Fibroblast of skin of scalp (primary cell): Measurements from ENCODE around the gene RBL1. TPM values are rescaled to one million over a fixed set of nuclear protein-coding genes. Genes with fewer than 3 reads are reported as not detected.
"Not testable (repeated sequence)": the region's sequence is repeated elsewhere in the genome, so short reads cannot be mapped to it uniquely, and the experiment has no call there.

ENCODE experiments used
- DNase-seq: peaks from one replicate; pipeline ENCODE4 v3.0.0-alpha.2; 2013
- polyA plus RNA-seq, 2 experiments: library from polyadenylated mRNA; unstranded; fragments of 120-200 nt; gene quantifications; one replicate each; pipeline ENCODE4 v1.2.1, GENCODE V29; 2013; ENCODE audit not compliant: insufficient read length in 2 of 2

RBL1 gene, protein sequence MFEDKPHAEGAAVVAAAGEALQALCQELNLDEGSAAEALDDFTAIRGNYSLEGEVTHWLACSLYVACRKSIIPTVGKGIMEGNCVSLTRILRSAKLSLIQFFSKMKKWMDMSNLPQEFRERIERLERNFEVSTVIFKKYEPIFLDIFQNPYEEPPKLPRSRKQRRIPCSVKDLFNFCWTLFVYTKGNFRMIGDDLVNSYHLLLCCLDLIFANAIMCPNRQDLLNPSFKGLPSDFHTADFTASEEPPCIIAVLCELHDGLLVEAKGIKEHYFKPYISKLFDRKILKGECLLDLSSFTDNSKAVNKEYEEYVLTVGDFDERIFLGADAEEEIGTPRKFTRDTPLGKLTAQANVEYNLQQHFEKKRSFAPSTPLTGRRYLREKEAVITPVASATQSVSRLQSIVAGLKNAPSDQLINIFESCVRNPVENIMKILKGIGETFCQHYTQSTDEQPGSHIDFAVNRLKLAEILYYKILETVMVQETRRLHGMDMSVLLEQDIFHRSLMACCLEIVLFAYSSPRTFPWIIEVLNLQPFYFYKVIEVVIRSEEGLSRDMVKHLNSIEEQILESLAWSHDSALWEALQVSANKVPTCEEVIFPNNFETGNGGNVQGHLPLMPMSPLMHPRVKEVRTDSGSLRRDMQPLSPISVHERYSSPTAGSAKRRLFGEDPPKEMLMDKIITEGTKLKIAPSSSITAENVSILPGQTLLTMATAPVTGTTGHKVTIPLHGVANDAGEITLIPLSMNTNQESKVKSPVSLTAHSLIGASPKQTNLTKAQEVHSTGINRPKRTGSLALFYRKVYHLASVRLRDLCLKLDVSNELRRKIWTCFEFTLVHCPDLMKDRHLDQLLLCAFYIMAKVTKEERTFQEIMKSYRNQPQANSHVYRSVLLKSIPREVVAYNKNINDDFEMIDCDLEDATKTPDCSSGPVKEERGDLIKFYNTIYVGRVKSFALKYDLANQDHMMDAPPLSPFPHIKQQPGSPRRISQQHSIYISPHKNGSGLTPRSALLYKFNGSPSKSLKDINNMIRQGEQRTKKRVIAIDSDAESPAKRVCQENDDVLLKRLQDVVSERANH
- polyA plus RNA-seq (2013, experiment 1 of 2; ENCODE audit: insufficient read length) = 5.2 TPM
- 6.7 TPM for polyA plus RNA-seq (2013, experiment 2 of 2; ENCODE audit: insufficient read length)

DNA sequence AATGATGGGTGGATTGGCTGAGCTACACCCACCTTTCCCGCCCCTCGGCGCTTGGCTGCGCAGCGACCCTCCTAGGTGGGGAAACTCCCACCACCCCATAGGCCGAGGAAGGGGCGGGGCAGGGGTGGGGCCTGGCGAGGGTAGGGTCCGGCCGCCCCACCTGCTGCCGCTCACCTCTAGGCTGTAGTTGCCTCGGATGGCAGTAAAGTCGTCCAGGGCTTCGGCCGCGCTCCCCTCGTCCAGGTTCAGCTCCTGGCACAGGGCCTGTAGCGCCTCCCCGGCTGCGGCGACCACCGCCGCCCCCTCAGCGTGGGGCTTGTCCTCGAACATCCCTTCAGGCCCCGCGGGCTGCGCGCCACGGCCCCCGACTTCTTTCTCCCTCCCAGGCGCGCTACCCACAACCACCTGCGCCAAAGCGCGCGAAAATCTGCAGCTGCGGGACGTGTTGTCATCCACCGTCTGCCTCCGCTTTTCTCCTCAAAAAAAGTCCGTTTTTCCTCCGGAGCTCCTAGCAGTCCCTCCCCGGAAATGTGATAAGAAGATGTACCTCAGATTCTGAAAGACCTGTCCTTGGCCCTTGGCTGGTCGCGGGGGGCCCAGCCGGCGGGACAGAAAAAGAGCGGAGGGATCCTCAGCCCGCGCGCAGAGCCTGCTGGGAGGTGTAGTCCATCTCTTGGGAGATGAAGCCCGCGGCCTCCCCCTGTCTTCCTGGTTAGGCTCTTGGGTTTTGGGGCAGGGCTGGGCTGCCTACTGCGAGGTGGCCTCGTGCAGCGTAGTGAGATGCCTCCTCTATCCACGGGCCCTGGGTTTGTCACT, at the start of gene RBL1:
TSS of gene RBL1 (minus strand) at position 399 of the 816 bp plus-strand sequence. CDS start at position 330, 69 bp downstream.
- peak; percentile 89 for DNase-seq

DNA sequence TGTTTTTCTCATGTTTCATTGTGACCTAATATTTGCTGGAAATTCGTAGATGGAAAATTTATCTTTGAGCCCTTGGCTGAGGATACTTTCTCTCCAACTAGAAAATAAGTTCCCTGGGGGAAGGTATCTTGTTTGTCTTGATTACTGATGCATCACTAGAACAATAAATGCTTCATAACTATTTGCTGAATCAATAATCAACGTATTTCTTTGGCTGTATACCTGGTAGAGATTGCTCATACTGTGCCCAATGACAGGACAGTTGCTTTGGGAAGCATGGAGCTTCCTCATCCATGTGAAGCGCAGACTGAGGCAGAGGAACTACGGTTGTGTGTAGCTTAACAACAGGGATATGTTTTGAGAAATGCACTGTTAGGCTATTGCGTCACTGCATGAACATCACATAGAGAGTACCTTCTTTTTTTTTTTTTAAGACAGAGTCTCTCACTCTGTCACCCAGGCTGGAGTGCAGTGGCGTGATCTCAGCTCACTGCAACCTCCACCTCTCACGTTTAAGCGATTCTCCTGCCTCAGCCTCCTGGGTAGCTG, 49.1 kb upstream of the RBL1 start:
- DNase-seq = no peak

DNA sequence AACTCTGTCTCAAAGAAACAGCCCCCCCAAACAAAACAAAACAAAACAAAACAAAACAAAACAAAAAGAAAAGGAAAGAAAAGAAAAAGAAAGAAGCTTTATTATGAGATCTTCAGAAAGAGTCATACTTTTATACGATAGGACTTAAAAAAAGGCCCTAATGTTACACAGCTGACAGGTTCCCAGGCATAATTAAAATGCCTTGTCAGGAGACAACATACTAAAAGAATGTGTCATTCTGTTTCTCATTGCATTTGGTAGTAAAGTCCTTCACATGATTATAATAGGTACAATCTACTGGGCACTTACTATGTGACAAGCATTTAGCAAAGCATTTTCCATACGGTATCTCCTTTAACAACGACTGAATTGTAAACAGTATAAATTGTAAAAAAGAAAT, 46.9 kb upstream of the RBL1 start:
- peak; percentile 26 for DNase-seq

DNA sequence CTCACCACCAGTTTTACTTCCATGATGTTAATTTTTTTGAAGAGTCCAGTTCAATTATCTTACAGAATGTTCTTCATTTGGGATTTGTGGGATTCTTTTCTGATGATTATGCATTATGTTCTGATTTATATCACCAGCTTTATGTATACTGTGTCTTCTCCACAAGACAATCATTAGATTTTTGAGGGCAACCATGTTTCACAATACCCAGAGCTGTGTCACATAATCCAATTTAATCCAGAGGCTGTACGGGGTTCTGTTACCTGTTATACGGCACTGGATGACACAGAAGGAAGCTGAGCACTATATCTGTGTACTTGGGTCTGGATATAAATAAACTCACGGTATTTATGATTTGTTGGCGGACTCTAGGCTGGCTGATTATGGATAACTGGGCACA, 41.8 kb upstream of the RBL1 start:
- DNase-seq = no peak

DNA sequence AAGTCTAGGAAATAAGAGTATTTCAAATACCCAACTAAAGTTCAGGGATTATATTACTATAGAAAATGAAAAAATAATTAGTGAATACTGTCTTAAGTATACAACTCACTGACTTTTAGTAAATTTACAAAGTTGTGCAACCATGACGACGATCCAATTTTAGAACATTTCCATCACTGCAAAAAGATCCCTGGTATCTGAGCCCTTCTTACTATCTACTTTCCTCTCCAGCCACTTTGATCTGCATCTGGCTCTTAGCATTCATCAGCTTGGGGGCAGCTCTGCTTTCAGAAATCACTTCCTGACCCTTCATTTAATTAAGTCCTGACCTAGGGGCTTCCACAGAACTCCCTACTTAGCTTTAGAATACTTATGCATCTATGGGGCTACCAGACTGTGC, 38.2 kb upstream of the RBL1 start:
- no peak for DNase-seq

DNA sequence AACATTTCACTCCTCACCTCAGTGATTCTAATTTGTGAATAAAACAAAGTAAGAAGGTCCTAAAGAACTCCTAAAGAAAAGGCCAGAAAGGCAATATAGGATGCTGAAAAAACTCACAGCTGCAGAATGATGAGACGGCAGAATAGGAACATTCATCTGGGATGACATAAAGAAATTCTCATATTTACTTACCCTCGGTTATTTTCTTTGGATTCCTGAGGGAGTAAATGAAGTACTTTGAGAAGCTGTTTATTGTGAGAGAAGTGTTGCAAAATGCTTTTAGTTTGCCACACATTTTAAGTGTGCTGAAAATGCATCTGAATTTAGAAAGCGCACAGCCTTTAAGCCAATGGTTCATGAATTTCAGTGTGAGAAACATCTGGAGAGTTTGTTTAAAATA, 35.7 kb upstream of the RBL1 start:
- DNase-seq = peak; percentile 14

DNA sequence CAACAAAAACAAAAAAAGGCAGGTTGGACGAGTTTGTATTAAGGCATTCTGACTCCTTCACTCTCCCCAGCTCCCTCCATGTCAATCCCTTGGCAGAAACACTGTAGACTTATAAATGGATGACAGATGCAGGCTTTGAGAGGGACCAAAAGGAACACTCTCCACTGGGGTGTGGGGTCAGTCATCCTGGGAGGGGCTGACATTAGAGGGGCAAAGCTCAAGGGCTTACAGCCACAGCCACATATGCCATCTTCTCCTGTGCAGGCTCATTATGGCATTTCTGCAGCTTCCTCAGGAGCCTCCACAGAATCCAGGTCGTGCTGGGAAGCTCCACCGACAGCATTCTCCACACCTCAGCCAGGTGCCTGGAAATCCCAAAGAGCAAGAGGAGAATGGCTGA, 33.0 kb upstream of the RBL1 start:
- DNase-seq = no peak

- not testable (repeated sequence) for DNase-seq
Measured at GRCh38 chr20:37126290-37126689, 30.5 kb upstream of the RBL1 start.

- no peak for DNase-seq
Measured at GRCh38 chr20:37123441-37123840, 27.6 kb upstream of the RBL1 start.

GRCh38 chr20:37120497-37120896, 24.7 kb upstream of the RBL1 start:
- DNase-seq = no peak

DNA sequence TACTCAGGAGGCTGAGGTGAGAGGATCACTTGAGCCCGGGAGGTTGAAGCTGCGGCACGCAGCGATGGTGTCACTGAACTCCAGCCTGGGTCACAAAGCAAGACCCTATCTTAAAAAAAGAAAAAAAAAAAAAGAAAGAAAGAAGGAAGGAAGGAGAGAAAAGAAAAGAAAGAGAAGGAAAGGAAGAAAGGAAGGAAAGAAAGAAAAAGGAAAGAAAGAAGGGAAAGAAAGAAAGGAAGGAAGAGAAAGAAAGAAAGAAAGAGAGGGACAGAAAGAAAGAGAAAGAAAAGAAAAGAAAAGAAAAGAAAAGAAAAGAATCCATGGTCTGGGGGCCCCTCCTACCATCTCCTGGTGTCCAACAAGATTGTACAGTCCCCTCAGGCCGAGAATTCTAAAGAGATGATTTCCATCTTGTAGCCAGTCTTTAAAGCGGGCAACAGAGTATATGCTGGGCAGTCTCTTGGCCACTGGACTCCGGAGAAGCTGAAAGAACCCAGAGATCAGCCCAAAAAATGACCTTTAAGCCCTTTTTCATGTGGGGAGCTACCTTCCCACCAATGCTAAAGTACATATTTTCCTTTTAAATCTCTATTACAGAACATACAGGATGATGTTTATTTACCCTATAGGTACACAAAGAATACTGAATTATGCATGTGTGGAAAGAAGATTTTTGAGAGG, 23.7 kb upstream of the RBL1 start:
- DNase-seq = no peak

DNA sequence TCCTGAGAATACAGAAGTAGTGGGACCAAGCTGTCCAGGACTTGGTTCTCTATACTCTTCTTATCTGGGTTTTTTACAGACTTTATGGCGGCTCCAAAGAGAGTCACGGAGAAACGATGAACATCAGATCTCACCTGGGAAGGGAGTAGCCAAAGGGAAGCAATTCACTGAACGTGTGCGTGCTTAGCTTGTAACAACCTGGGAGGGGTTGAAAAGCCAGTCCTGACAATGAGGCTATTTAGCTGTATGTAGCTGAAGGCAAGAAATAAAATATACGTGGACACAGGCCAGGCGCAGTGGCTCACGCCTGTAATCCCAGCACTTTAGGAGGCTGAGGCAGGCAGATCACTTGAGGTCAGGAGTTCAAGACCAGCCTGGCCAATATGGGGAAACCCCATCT, 18.2 kb upstream of the RBL1 start:
- no peak for DNase-seq

DNA sequence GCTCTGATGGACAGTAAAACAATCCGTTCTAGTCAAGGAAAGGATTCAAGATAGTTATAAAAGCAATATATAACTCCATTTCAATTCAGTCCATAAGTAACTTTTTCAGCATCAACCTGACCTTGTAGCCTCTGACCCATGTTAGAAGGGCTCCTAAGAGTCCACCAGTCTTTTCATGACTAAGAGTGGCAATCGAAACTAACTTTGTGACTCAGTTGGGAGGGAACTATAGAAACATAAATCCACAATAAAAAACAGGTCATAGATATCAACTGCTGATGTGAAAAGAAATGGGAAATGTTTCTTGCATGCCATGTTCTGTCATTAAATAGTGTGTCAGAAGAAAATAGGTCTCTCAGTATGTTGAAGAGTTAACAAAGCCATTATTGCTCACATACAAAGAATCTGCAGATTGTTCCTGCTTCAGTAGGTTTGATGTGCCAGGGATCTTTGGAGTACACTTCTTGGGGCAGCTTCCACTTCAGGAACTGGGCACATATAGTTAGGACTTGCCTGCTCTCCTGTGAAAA, 16.2 kb upstream of the RBL1 start:
- no peak for DNase-seq

GRCh38 chr20:37108676-37109075, 12.9 kb upstream of the RBL1 start:
- no peak for DNase-seq

DNA sequence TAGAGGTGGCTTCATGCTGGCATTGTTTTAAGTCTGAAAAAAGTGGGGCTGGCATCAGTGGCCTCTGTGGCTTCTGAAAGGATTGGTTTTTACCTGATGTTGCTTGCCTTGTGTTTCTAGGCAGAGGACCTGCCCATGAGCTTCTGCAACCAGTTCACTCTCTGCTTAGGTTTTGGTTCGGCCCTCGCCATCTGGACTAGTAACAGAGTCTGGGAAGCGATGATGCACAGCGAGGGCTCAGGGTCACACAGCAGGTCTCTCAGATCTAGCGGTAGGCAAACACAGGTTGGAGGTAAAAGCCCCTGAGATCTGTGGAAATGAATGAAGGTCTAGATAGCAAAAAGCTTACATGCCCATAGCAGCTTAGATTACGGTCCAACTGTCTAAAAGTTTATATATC, 6.8 kb upstream of the RBL1 start:
- no peak for DNase-seq

- no peak for DNase-seq
Measured at GRCh38 chr20:37096415-37097041, 731 bp upstream of the RBL1 start.

- peak; percentile 3 for DNase-seq
Measured at GRCh38 chr20:37095108-37095598, 644 bp downstream of the RBL1 start.

DNA sequence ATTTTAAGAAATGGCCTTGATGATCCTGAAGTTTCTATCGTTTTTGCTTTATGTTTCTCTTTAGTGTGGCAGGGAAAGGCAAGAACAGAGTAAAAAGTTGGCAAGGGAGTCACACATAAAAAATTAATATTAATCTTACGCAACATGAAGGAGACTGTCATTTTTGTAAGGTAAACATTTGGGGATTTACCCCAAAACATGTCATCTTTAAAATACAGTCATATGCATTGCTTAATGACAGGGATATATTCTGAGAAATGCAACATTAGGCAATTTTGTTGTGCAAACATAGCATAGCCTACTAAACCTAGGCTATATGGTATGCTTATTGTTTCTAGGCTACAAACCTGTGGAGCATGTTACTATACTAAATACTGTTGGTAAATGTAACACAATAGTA, 5.4 kb downstream of the RBL1 start:
- no peak for DNase-seq

- no peak for DNase-seq
Measured at GRCh38 chr20:37081717-37082289, 14.0 kb downstream of the RBL1 start.

DNA sequence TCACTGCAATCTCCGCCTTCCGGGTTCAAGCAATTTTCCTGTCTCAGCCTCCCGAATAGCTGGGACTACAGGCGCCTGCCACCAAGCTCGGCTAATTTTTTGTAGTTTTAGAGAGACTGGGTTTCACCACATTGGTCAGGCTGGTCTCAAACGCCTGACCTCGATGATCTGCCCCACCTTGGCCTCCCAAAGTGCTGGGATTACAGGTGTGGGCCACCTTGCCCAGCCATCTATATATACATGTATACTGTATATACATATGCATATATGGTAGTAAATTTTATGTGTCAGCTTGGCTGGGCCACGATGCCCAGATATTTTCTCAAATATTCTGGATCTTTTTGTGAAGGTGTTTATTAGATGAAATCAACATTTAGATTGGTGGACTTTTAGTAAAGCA, 18.8 kb downstream of the RBL1 start:
- no peak for DNase-seq
